Measurements from ENCODE around the gene ZBTB20. TPM values are rescaled to one million over a fixed set of nuclear protein-coding genes. Genes with fewer than 3 reads are reported as not detected.

ZBTB20 gene
- total RNA-seq, 1 donor from 2014 or later = 19.1 TPM

- Mint-ChIP-seq H3K36me3 (ENCODE audit: unreplicated experiment) (no peaks in the 10 kb centered on the region), H3K9me3 (ENCODE audit: unreplicated experiment) (no peaks in the 10 kb centered on the region), H3K27me3 (ENCODE audit: unreplicated experiment) (peaks cover 31% of the 10 kb centered on the region), H3K4me3 (ENCODE audit: unreplicated experiment) (no peak overlapping the region), H3K27ac (ENCODE audit: unreplicated experiment) (no peak overlapping the region), H3K4me1 (ENCODE audit: unreplicated experiment) (peaks cover 13% of the 10 kb centered on the region)
- no peak for TF ChIP-seq CTCF (IDR thresholded peaks at IDR 0.05)
- DNase-seq (ENCODE audit: extremely low spot score, unreplicated experiment) = no peak
Observed at GRCh38 chr3:114406286-114406685, 740.8 kb downstream of the ZBTB20 start.

- TF ChIP-seq CTCF (IDR thresholded peaks at IDR 0.05) = no peak
- Mint-ChIP-seq H3K36me3 (ENCODE audit: unreplicated experiment) (no peaks in the 10 kb centered on the region), H3K9me3 (ENCODE audit: unreplicated experiment) (no peaks in the 10 kb centered on the region), H3K27ac (ENCODE audit: unreplicated experiment) (no peak overlapping the region), H3K4me1 (ENCODE audit: unreplicated experiment) (peaks cover 4% of the 10 kb centered on the region), H3K4me3 (ENCODE audit: unreplicated experiment) (no peak overlapping the region), H3K27me3 (ENCODE audit: unreplicated experiment) (peaks cover 27% of the 10 kb centered on the region)
- no peak for DNase-seq (ENCODE audit: extremely low spot score, unreplicated experiment)
Observed at GRCh38 chr3:114405202-114405990, 741.7 kb downstream of the ZBTB20 start.

GRCh38 chr3:114404590-114404989 is 742.5 kb downstream of the ZBTB20 start:
- no peak overlapping the region for H3K27ac Mint-ChIP-seq (ENCODE audit: unreplicated experiment)
- no peak for DNase-seq (ENCODE audit: extremely low spot score, unreplicated experiment)

GRCh38 chr3:114402838-114403237 is 744.2 kb downstream of the ZBTB20 start:
- H3K36me3 Mint-ChIP-seq (ENCODE audit: unreplicated experiment) = no peaks in the 10 kb centered on the region
- no peak for TF ChIP-seq CTCF (IDR thresholded peaks at IDR 0.05)
- H3K9me3 Mint-ChIP-seq (ENCODE audit: unreplicated experiment) = no peaks in the 10 kb centered on the region
- no peak overlapping the region for H3K27ac Mint-ChIP-seq (ENCODE audit: unreplicated experiment)
- no peak overlapping the region for H3K4me3 Mint-ChIP-seq (ENCODE audit: unreplicated experiment)
- H3K4me1 Mint-ChIP-seq (ENCODE audit: unreplicated experiment) = no peaks in the 10 kb centered on the region
- DNase-seq (ENCODE audit: extremely low spot score, unreplicated experiment) = no peak
- peaks cover 16% of the 10 kb centered on the region for H3K27me3 Mint-ChIP-seq (ENCODE audit: unreplicated experiment)

More at GRCh38 chr3:114404590-114404989, 742.5 kb downstream of the ZBTB20 start:
- H3K36me3 Mint-ChIP-seq (ENCODE audit: unreplicated experiment) = no peaks in the 10 kb centered on the region
- peaks cover 25% of the 10 kb centered on the region for H3K27me3 Mint-ChIP-seq (ENCODE audit: unreplicated experiment)
- no peak overlapping the region for H3K4me3 Mint-ChIP-seq (ENCODE audit: unreplicated experiment)
- no peaks in the 10 kb centered on the region for H3K4me1 Mint-ChIP-seq (ENCODE audit: unreplicated experiment)
- no peaks in the 10 kb centered on the region for H3K9me3 Mint-ChIP-seq (ENCODE audit: unreplicated experiment)
- TF ChIP-seq CTCF (IDR thresholded peaks at IDR 0.05) = no peak

- H3K9me3 Mint-ChIP-seq (ENCODE audit: unreplicated experiment) = no peaks in the 10 kb centered on the region
- no peak overlapping the region for H3K4me3 Mint-ChIP-seq (ENCODE audit: unreplicated experiment)
- H3K4me1 Mint-ChIP-seq (ENCODE audit: unreplicated experiment) = no peaks in the 10 kb centered on the region
- H3K27me3 Mint-ChIP-seq (ENCODE audit: unreplicated experiment) = peaks cover 6% of the 10 kb centered on the region
- no peak overlapping the region for H3K27ac Mint-ChIP-seq (ENCODE audit: unreplicated experiment)
- no peaks in the 10 kb centered on the region for H3K36me3 Mint-ChIP-seq (ENCODE audit: unreplicated experiment)
- TF ChIP-seq CTCF (IDR thresholded peaks at IDR 0.05) = no peak
- no peak for DNase-seq (ENCODE audit: extremely low spot score, unreplicated experiment)
Observed at GRCh38 chr3:114401346-114401745, 745.7 kb downstream of the ZBTB20 start.
